Measurements from ENCODE around the gene DNTT. TPM values are rescaled to one million over a fixed set of nuclear protein-coding genes. Genes with fewer than 3 reads are reported as not detected.
A peak's percentile ranks its signal among the peaks of the same experiment; 100 is the strongest.

Gene DNTT
- total RNA-seq, 1 donor from 2014 or later = not detected

DNA sequence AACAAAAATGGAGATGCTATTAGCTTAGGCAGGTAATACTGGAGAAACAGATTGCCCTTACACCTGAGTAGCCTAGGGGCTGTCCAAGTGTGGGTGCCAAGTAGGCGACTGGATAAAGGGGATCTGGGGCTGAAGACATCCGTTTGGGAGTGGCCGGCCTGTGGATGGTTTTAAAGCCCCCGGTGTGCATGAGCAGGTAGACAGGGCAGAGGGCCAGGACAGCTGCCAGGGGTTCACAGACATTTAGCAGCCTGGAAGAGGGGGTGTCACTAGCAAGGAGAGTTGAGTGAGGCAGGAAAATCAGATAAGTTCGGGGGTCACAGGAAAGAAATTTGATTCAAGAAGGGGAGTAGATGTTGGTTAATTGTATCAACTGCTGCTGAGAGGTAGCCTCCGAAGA is 56.1 kb downstream of the DNTT start:
- TF ChIP-seq, protein P1, sequence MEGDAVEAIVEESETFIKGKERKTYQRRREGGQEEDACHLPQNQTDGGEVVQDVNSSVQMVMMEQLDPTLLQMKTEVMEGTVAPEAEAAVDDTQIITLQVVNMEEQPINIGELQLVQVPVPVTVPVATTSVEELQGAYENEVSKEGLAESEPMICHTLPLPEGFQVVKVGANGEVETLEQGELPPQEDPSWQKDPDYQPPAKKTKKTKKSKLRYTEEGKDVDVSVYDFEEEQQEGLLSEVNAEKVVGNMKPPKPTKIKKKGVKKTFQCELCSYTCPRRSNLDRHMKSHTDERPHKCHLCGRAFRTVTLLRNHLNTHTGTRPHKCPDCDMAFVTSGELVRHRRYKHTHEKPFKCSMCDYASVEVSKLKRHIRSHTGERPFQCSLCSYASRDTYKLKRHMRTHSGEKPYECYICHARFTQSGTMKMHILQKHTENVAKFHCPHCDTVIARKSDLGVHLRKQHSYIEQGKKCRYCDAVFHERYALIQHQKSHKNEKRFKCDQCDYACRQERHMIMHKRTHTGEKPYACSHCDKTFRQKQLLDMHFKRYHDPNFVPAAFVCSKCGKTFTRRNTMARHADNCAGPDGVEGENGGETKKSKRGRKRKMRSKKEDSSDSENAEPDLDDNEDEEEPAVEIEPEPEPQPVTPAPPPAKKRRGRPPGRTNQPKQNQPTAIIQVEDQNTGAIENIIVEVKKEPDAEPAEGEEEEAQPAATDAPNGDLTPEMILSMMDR (IDR thresholded peaks at IDR 0.05; ENCODE audit: borderline replicate concordance) = no peak
- Histone ChIP-seq H3K36me3 (no peaks in the 10 kb centered on the region), H3K9me3 (replicated peaks) (no peaks in the 10 kb centered on the region), H3K27me3 (ENCODE audit: low read depth) (peaks cover 7% of the 10 kb centered on the region), H3K27ac (replicated peaks) (no peak overlapping the region), H3K4me3 (no peak overlapping the region), H3K4me1 (no peaks in the 10 kb centered on the region)
- intact Hi-C loops (cut with micrococcal nuclease) = no loop called here
- DNase-seq = no peak

DNA sequence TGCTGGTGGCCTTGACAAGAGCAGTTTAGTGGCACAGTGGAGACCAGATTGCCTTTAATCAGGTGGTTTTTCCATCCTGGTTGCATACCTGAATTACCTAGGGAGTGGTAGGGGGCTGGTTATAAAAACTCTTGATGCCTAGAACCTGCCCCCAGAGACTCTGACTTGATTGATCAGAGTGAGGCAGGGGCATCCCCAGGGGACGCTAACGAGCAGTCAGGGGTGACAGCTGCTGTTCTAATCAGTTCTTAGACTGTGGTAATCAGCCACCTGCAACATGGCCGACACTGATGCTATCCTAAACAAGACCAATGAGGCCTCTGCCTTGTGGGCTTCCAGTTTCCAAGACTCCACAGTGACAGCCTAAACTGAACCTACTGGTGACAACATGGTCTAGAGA is 56.5 kb downstream of the DNTT start:
- Histone ChIP-seq H3K27ac (replicated peaks) (no peak overlapping the region), H3K4me1 (no peaks in the 10 kb centered on the region), H3K27me3 (ENCODE audit: low read depth) (peaks cover 3% of the 10 kb centered on the region), H3K9me3 (replicated peaks) (no peaks in the 10 kb centered on the region), H3K4me3 (no peak overlapping the region), H3K36me3 (no peaks in the 10 kb centered on the region)
- TF ChIP-seq, protein P1 (IDR thresholded peaks at IDR 0.05; ENCODE audit: borderline replicate concordance) = no peak
- intact Hi-C loops (cut with micrococcal nuclease) = no loop called here
- DNase-seq = no peak

DNA sequence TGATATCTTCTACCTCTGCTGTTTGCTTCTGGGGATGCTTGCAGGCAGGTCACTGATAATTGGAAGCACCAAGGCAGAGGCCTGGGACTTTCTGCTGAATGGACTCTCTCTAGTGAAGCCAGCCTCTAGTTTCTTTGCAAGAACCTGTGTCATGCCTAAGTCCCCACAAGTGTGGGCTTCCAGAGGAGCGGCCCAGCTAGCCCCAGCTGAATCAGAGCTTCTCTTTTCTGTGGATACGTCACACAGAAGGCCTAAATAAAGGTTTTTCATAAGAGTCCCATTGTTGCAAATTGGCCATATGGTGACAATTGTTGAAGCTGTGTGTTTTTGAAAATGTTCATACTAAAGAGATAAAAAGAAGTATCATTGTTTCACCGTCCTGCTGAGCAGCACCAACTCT is 61.3 kb downstream of the DNTT start:
- no peaks in the 10 kb centered on the region for H3K9me3 ChIP-seq (replicated peaks)
- intact Hi-C loops (cut with micrococcal nuclease) = no loop called here

DNA sequence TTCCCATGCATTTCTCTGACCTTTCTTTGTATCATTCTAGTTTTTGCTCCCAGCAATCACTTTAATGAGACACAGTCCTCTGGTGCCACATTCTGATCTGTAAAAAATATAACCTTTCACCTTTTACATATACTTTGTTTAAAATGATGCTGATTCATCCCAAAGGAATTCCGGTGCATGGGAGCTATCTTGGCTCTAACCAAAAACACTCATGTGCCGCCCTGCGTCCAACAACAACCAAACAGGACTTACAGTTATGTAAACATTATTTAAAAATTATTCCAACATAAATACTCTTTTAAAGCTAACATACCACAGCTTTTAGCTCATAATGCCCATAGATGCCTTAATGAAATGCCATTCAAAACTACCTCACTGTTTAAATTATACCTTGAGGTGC is 62.3 kb downstream of the DNTT start:
- H3K4me1 ChIP-seq = peaks cover 18% of the 10 kb centered on the region
- H3K9me3 ChIP-seq (replicated peaks) = no peaks in the 10 kb centered on the region
- intact Hi-C loops (cut with micrococcal nuclease) = no loop called here
- no peak overlapping the region for H3K4me3 ChIP-seq
- no peak for DNase-seq
- H3K27me3 ChIP-seq (ENCODE audit: low read depth) = no peaks in the 10 kb centered on the region
- TF ChIP-seq, protein P1 (IDR thresholded peaks at IDR 0.05; ENCODE audit: borderline replicate concordance) = no peak
- H3K27ac ChIP-seq (replicated peaks) = no peak overlapping the region
- H3K36me3 ChIP-seq = no peaks in the 10 kb centered on the region

More for the DNA sequence above, 61.3 kb downstream of the DNTT start:
- Histone ChIP-seq H3K4me3 (no peak overlapping the region), H3K27me3 (ENCODE audit: low read depth) (no peaks in the 10 kb centered on the region), H3K36me3 (no peaks in the 10 kb centered on the region), H3K27ac (replicated peaks) (no peak overlapping the region), H3K4me1 (peaks cover 18% of the 10 kb centered on the region)
- DNase-seq = no peak
- TF ChIP-seq, protein P1 (IDR thresholded peaks at IDR 0.05; ENCODE audit: borderline replicate concordance) = no peak

DNA sequence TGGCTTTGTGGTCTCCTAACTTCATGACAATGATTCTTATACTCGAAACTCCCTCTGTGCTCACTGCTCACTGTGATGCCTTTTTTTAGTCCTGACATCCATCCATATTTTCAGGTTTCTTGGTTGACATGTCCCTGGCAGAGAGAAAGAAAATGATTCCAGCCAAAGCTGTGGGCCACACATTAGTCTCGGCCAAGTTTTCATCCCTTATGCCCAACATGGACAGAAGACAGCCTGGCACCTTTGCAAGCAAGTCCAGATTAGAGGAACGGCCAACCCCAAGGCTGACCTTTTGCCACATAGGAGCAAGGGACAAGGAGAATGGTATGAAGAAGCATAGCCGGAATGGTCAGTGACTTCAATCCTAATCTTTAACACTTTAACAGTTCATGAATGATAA is 63.2 kb downstream of the DNTT start:
- H3K36me3 ChIP-seq = no peaks in the 10 kb centered on the region
- H3K4me1 ChIP-seq = peaks cover 18% of the 10 kb centered on the region
- no peak overlapping the region for H3K4me3 ChIP-seq
- no peaks in the 10 kb centered on the region for H3K27me3 ChIP-seq (ENCODE audit: low read depth)
- intact Hi-C loops (cut with micrococcal nuclease) = no loop called here
- no peak for DNase-seq
- no peaks in the 10 kb centered on the region for H3K9me3 ChIP-seq (replicated peaks)
- peak overlapping the region; percentile 66 for H3K27ac ChIP-seq (replicated peaks)
- TF ChIP-seq, protein P1 (IDR thresholded peaks at IDR 0.05; ENCODE audit: borderline replicate concordance) = no peak

DNA sequence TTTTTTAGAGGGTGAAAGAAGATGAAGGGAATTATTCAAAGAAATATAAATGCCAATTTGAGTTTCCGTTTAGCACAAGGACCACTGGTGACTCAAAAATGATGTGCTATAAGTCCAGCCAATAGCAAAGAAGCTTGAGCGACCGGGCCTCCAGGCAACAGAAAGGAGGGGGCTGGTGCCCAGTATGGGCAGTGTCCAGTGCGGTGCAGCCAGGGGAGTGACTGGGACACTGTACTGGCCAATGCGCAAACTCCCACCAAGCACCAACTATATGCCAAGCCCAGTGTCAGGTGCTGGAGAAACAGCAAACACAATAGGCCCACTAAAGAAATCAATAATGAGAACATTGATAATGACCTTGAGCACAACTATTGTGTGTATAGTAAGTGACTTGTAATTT is 64.7 kb downstream of the DNTT start:
- no peaks in the 10 kb centered on the region for H3K9me3 ChIP-seq (replicated peaks)
- intact Hi-C loops (cut with micrococcal nuclease) = no loop called here
- H3K27me3 ChIP-seq (ENCODE audit: low read depth) = no peaks in the 10 kb centered on the region
- TF ChIP-seq, protein P1 (IDR thresholded peaks at IDR 0.05; ENCODE audit: borderline replicate concordance) = no peak
- no peak overlapping the region for H3K27ac ChIP-seq (replicated peaks)
- no peak overlapping the region for H3K4me3 ChIP-seq
- H3K36me3 ChIP-seq = no peaks in the 10 kb centered on the region
- no peak for DNase-seq
- H3K4me1 ChIP-seq = peaks cover 18% of the 10 kb centered on the region

All from left ventricle myocardium inferior (tissue), 1 donor.